ENCODE results near the gene ENTHD1. TPM values are rescaled to one million over a fixed set of nuclear protein-coding genes. Genes with fewer than 3 reads are reported as not detected.

Gene ENTHD1
- total and polyA plus RNA-seq, 9 of the 15 experiments (the other 6 are each of a cell fraction or from before 2014, with no cell fraction given), result 0.13 to 0.98 (median 0.35) TPM

GRCh38 chr22:39927544-39927943 lies 34.0 kb upstream of the ENTHD1 start (continued):
- TF ChIP-seq CLOCK (CRISPR knock-in tag; IDR thresholded peaks at IDR 0.05; ENCODE audit: borderline replicate concordance), result no peak
- no peak for TF ChIP-seq TCFL5 (CRISPR knock-in tag; conservative IDR thresholded peaks at IDR 0.05)
- no peak for TF ChIP-seq RFX7 (CRISPR knock-in tag; IDR thresholded peaks at IDR 0.05)
- TF ChIP-seq ILK (tag; IDR thresholded peaks at IDR 0.05; ENCODE audit: borderline replicate concordance, low read depth), result no peak
- 0 out of 2 replicates have a peak, but pooled peaks have one; percentile 29 for TF ChIP-seq NFRKB (IDR thresholded peaks at IDR 0.05; ENCODE audit: low read depth)
- no peak for TF ChIP-seq L3MBTL2 (IDR thresholded peaks at IDR 0.05)
- no peak for TF ChIP-seq HNRNPLL (IDR thresholded peaks at IDR 0.05; ENCODE audit: low read depth, low read length, poor library complexity, severe bottlenecking)
- no peak for TF ChIP-seq ZNF639 (CRISPR knock-in tag; conservative IDR thresholded peaks at IDR 0.05 in 1 of 2, IDR thresholded peaks at IDR 0.05 in 1 of 2)
- TF ChIP-seq YBX1 (IDR thresholded peaks at IDR 0.05), result no peak
- TF ChIP-seq ZNF318 (IDR thresholded peaks at IDR 0.05; ENCODE audit: borderline replicate concordance in 1 of 2, low read depth in 1 of 2), result no peak
- peak in 1 of 2 experiments; percentile 60; a peak in 2 of 4 replicates for TF ChIP-seq RAD21 (CRISPR knock-in tag; conservative IDR thresholded peaks at IDR 0.05 in 1 of 2, IDR thresholded peaks at IDR 0.05 in 1 of 2)
- TF ChIP-seq SMAD4 (CRISPR knock-in tag; conservative IDR thresholded peaks at IDR 0.05), result peak; percentile 47; the same call in 1 of the 2 replicates
- TF ChIP-seq EGR1 (conservative IDR thresholded peaks at IDR 0.05), result no peak
- no peak for TF ChIP-seq ZNF232 (CRISPR knock-in tag; IDR thresholded peaks at IDR 0.05)
- TF ChIP-seq ZFP30 (CRISPR knock-in tag; IDR thresholded peaks at IDR 0.05; ENCODE audit: borderline replicate concordance), result no peak

Measured in K562 (cell line).